Keratinocyte (primary cell): ENCODE results near the gene GPC4. TPM values are rescaled to one million over a fixed set of nuclear protein-coding genes. Genes with fewer than 3 reads are reported as not detected.

Experiments
- DNase-seq: peaks from one replicate; pipeline ENCODE4 v3.0.0-alpha.2; 2011; ENCODE audit warnings: low read depth, missing footprints, low spot score
- FAIRE-seq: peaks from 2 replicates; lab custom pipeline; 2011; peaks lifted over from hg19 to GRCh38; lab: Jason Lieb, UNC
- H2AFZ ChIP-seq: 2 replicates; pipeline ENCODE4 v1.6.0; 2012; ENCODE audit warnings: low read length, control low read depth, inconsistent platforms; ENCODE audit not compliant: control insufficient read depth
- H3K27ac ChIP-seq: 2 replicates; pipeline ENCODE4 v1.5.1; 2011; ENCODE audit warnings: low read length; ENCODE audit not compliant: control insufficient read depth, insufficient read depth
- H3K27me3 ChIP-seq: 3 replicates; pipeline ENCODE4 v1.6.0; 2011; ENCODE audit warnings: low read length; ENCODE audit not compliant: control insufficient read depth, insufficient read depth; ENCODE audit errors: extremely low read depth
- H3K36me3 ChIP-seq, 2 experiments: 2 replicates in 1 of 2; 3 replicates in 1 of 2; pipeline ENCODE4 v1.5.1; 2011; ENCODE audit warnings: low read length in 2 of 2, mild to moderate bottlenecking in 1 of 2; ENCODE audit not compliant: control insufficient read depth in 2 of 2, insufficient read depth in 2 of 2; ENCODE audit errors: extremely low read depth in 1 of 2
- H3K4me1 ChIP-seq: 3 replicates; pipeline ENCODE4 v1.5.1; 2011; ENCODE audit warnings: low read length; ENCODE audit not compliant: control insufficient read depth, insufficient read depth; ENCODE audit errors: extremely low read depth
- H3K4me2 ChIP-seq: 3 replicates; pipeline ENCODE4 v1.6.0; 2011; ENCODE audit warnings: low read depth, low read length; ENCODE audit not compliant: control insufficient read depth, insufficient read depth; ENCODE audit errors: extremely low read depth
- H3K4me3 ChIP-seq, 3 experiments: fragments of 200-600 bp in 1 of 3; sonication (generic) in 1 of 3; 2 replicates in 2 of 3; 3 replicates in 1 of 3; pipeline ENCODE4 v1.5.1; 2011 to 2016; ENCODE audit warnings: low read length in 3 of 3, mild to moderate bottlenecking in 3 of 3, control low read depth in 2 of 3, inconsistent platforms in 1 of 3, low read depth in 1 of 3, mixed read lengths in 1 of 3, mixed run types in 1 of 3, moderate library complexity in 1 of 3; ENCODE audit not compliant: control insufficient read depth in 2 of 3, insufficient read depth in 2 of 3; ENCODE audit errors: extremely low read depth in 1 of 3
- H3K79me2 ChIP-seq: 2 replicates; pipeline ENCODE4 v1.6.0; 2012; ENCODE audit warnings: low read length; ENCODE audit not compliant: control insufficient read depth, insufficient read depth
- H3K9ac ChIP-seq: 3 replicates; pipeline ENCODE4 v1.6.0; 2011; ENCODE audit warnings: low read length; ENCODE audit not compliant: control insufficient read depth, insufficient read depth; ENCODE audit errors: extremely low read depth
- H3K9me1 ChIP-seq: 3 replicates; pipeline ENCODE4 v1.6.0; 2011; ENCODE audit warnings: low read length; ENCODE audit not compliant: control insufficient read depth, insufficient read depth; ENCODE audit errors: extremely low read depth
- H3K9me3 ChIP-seq: 2 replicates; pipeline ENCODE4 v1.5.1; 2012; ENCODE audit warnings: low read depth, low read length; ENCODE audit not compliant: control insufficient read depth
- H4K20me1 ChIP-seq: 3 replicates; pipeline ENCODE4 v1.6.0; 2011; ENCODE audit warnings: low read length; ENCODE audit not compliant: control insufficient read depth, insufficient read depth; ENCODE audit errors: extremely low read depth
- EZH2 ChIP-seq: IDR thresholded peaks from one replicate; pipeline ENCODE4 v1.6.1; 2012; ENCODE audit warnings: inconsistent platforms, mild to moderate bottlenecking, low read length, moderate library complexity
- dilution Hi-C: fragments of 300-500 bp; cut with MboI; formaldehyde crosslinking; loops from one replicate; pipeline ENCODE4 v1.7.0; 2020; ENCODE audit warnings: low sequenced_read_pairs; ENCODE audit not compliant: extremely low pct_ligation_motif_present
- polyA plus RNA-seq, 5 experiments: library from polyadenylated mRNA; depleted of rRNA in 3 of 5; stranded (reverse) in 3 of 5; stranded (forward) in 1 of 5; unstranded in 1 of 5; fragments of >200 nt; gene quantifications; 1 replicate in 1 of 5; 2 replicates in 3 of 5; 3 replicates in 1 of 5; pipeline versions ENCODE4 v1.2.1 to v1.2.3, GENCODE V29; 2011 to 2012; ENCODE audit warnings: missing spikeins in 2 of 5, low read depth in 1 of 5, low replicate concordance in 1 of 5
- TF ChIP-seq, protein P1 (sequence below), 3 experiments: IDR thresholded peaks in 1 of 3; conservative IDR thresholded peaks in 1 of 3; optimal IDR thresholded peaks in 1 of 3; 2 replicates in 2 of 3; 3 replicates in 1 of 3; pipeline versions ENCODE3 to v1.5.1; 2011; ENCODE audit warnings: low read length in 3 of 3, mild to moderate bottlenecking in 3 of 3, moderate library complexity in 2 of 3, control low read depth in 1 of 3, inconsistent platforms in 1 of 3; ENCODE audit not compliant: insufficient read depth in 2 of 3; ENCODE audit errors: extremely low read depth in 1 of 3

GPC4 gene
- polyA plus RNA-seq, 1 donor (not counting 4 experiments of a cell fraction or from before 2014, with no cell fraction given) = 0.76 TPM

DNA sequence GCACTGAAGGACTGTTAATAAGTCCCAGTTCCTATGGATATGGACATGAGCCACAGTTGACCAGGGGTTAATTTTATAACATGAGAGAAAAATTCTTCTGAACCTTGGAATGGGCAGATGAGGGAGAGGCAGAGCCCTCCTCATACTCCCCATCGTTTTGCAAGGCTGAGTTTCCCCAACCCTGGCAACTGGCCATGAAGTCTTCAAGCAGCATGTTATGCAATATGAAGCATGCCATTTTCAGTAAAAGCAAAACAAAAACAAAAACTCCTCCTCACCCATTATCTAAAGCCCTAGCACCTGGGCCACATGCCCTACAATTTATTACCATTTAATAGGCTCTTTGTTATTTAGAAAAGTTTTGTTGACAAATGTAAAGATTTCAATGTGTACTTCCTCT is 64.5 kb downstream of the GPC4 start:
- H4K20me1 ChIP-seq = no peaks in the 10 kb centered on the region
- dilution Hi-C loops = no loop called here
- H3K4me3 ChIP-seq = no peak overlapping the region
- H3K4me2 ChIP-seq = no peak overlapping the region
- H3K27me3 ChIP-seq = no peaks in the 10 kb centered on the region
- no peak overlapping the region for H3K27ac ChIP-seq
- H3K9ac ChIP-seq = no peak overlapping the region
- no peaks in the 10 kb centered on the region for H3K9me1 ChIP-seq
- H2AFZ ChIP-seq = no peak overlapping the region
- no peaks in the 10 kb centered on the region for H3K79me2 ChIP-seq
- DNase-seq = no peak
- no peaks in the 10 kb centered on the region for H3K4me1 ChIP-seq
- H3K36me3 ChIP-seq = no peaks in the 10 kb centered on the region
- no peaks in the 10 kb centered on the region for H3K9me3 ChIP-seq
- TF ChIP-seq, protein P1, sequence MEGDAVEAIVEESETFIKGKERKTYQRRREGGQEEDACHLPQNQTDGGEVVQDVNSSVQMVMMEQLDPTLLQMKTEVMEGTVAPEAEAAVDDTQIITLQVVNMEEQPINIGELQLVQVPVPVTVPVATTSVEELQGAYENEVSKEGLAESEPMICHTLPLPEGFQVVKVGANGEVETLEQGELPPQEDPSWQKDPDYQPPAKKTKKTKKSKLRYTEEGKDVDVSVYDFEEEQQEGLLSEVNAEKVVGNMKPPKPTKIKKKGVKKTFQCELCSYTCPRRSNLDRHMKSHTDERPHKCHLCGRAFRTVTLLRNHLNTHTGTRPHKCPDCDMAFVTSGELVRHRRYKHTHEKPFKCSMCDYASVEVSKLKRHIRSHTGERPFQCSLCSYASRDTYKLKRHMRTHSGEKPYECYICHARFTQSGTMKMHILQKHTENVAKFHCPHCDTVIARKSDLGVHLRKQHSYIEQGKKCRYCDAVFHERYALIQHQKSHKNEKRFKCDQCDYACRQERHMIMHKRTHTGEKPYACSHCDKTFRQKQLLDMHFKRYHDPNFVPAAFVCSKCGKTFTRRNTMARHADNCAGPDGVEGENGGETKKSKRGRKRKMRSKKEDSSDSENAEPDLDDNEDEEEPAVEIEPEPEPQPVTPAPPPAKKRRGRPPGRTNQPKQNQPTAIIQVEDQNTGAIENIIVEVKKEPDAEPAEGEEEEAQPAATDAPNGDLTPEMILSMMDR (optimal IDR thresholded peaks at IDR 0.05 in 1 of 3, IDR thresholded peaks at IDR 0.05 in 1 of 3, conservative IDR thresholded peaks at IDR 0.05 in 1 of 3; ENCODE audit: extremely low read depth in 1 of 3, insufficient read depth in 2 of 3, low read length in 3 of 3) = no peak
- no peak for TF ChIP-seq EZH2
- FAIRE-seq = no peak

DNA sequence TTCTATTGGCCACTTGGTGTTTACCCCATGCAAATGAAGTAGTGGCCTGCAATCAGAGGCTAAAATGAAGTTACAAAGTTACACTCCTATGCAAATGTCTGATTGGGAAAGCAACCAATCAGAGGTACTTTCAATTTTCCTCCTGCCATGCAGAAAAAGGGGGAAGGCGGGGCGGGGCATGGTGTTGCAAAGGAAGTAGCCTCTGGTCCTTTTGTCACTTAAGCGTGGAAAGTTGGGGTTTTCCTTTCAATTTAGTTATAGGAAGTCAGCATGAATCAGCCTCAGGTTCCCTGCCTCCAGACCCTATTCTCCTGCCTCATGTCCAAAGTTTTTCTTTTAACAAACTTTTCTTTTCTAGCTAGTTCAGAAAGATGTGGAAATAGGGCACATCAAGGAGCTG is 69.3 kb downstream of the GPC4 start:
- H3K79me2 ChIP-seq = no peaks in the 10 kb centered on the region
- TF ChIP-seq, protein P1 (optimal IDR thresholded peaks at IDR 0.05 in 1 of 3, IDR thresholded peaks at IDR 0.05 in 1 of 3, conservative IDR thresholded peaks at IDR 0.05 in 1 of 3; ENCODE audit: extremely low read depth in 1 of 3, insufficient read depth in 2 of 3, low read length in 3 of 3) = no peak
- no peak for TF ChIP-seq EZH2
- H3K9ac ChIP-seq = no peak overlapping the region
- no peaks in the 10 kb centered on the region for H3K9me1 ChIP-seq
- no peak overlapping the region for H3K4me2 ChIP-seq
- no peaks in the 10 kb centered on the region for H3K4me1 ChIP-seq
- DNase-seq (no peak), FAIRE-seq (no peak)
- no peaks in the 10 kb centered on the region for H3K9me3 ChIP-seq
- no peak overlapping the region for H3K27ac ChIP-seq
- H4K20me1 ChIP-seq = no peaks in the 10 kb centered on the region
- H3K36me3 ChIP-seq = no peaks in the 10 kb centered on the region
- H3K27me3 ChIP-seq = no peaks in the 10 kb centered on the region
- H2AFZ ChIP-seq = no peak overlapping the region
- dilution Hi-C loops = no loop called here
- no peak overlapping the region for H3K4me3 ChIP-seq
